ENCODE data around the gene FECH.

DNA sequence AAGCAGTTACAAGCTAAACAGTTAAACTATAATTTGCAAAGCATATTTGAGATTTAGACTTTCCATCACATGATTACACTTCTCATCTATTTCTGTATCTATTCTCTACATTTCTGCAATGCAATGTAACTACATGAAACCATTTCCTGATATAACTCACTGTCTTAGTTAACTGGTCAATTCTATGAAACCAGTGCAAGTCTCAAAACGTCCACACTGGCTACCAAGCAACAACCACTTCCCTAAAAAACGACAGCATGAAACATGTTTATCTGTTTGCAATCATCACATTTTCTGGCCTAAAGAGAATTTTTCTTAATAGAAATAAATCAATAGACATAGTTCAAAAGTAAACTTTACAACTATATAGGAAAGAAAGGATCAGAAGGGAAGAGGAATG lies 17.4 kb downstream of the FECH start:
- TF ChIP-seq POLR2A (IDR thresholded peaks at IDR 0.05): no peak
- TF ChIP-seq CTCF (IDR thresholded peaks at IDR 0.05): no peak
